Fibroblast of mammary gland (primary cell): ENCODE results near the gene ARHGAP21.

Source experiments
- DNase-seq: peaks from one replicate; pipeline ENCODE4 v3.0.0-alpha.2; 2010; ENCODE audit warnings: low read depth
- H3K4me3 ChIP-seq: 2 replicates; pipeline ENCODE4 v1.5.1; 2011; ENCODE audit warnings: low read depth, mild to moderate bottlenecking, low read length, moderate library complexity; ENCODE audit not compliant: control insufficient read depth
- CTCF ChIP-seq: conservative IDR thresholded peaks from 2 replicates; pipeline ENCODE4 v1.5.1; 2011; ENCODE audit warnings: low read depth, low read length, inconsistent platforms; ENCODE audit not compliant: control insufficient read depth, insufficient read depth

ARHGAP21 gene

GRCh38 chr10:24542314-24543270 lies 181.1 kb downstream of the ARHGAP21 start:
- no peak for DNase-seq
- H3K4me3 ChIP-seq = no peak overlapping the region
- TF ChIP-seq CTCF = no peak

- TF ChIP-seq CTCF = no peak
- DNase-seq = no peak
- H3K4me3 ChIP-seq = no peak overlapping the region
Observed at GRCh38 chr10:24541239-24541753, 182.4 kb downstream of the ARHGAP21 start.

- no peak for TF ChIP-seq CTCF
- no peak overlapping the region for H3K4me3 ChIP-seq
- no peak for DNase-seq
Observed at GRCh38 chr10:24536636-24537035, 187.1 kb downstream of the ARHGAP21 start.

GRCh38 chr10:24533981-24534380 lies 189.7 kb downstream of the ARHGAP21 start:
- TF ChIP-seq CTCF = no peak
- no peak overlapping the region for H3K4me3 ChIP-seq
- no peak for DNase-seq
